Gastroesophageal sphincter (tissue), 3 donors: ENCODE measurements around the gene RPS6KA6.

Experiments
- EP300 ChIP-seq: sonication (generic); formaldehyde crosslinking; IDR thresholded peaks from one replicate; pipeline ENCODE4 v1.6.1; 2017; ENCODE audit warnings: antibody characterized with exemption, mild to moderate bottlenecking
- POLR2A ChIP-seq, 2 donors: fragments of 450-650 bp; IDR thresholded peaks; one replicate each; pipeline ENCODE4 v1.6.1; 2017; ENCODE audit warnings: antibody characterized with exemption in 2 of 2, mild to moderate bottlenecking in 2 of 2, moderate library complexity in 1 of 2
- POLR2AphosphoS5 ChIP-seq: sonication (generic); formaldehyde crosslinking; IDR thresholded peaks from one replicate; pipeline ENCODE4 v1.6.1; 2017; ENCODE audit warnings: antibody characterized with exemption
- TF ChIP-seq, protein P1 (sequence below), 4 experiments: fragments of 200-600 bp in 2 of 4; fragments of 450-650 bp in 2 of 4; sonication (generic) in 1 of 4; IDR thresholded peaks; one replicate each; pipeline ENCODE4 v1.5.1; 2017 to 2019; ENCODE audit warnings: antibody characterized with exemption in 4 of 4, mild to moderate bottlenecking in 2 of 4, moderate library complexity in 2 of 4

DNA sequence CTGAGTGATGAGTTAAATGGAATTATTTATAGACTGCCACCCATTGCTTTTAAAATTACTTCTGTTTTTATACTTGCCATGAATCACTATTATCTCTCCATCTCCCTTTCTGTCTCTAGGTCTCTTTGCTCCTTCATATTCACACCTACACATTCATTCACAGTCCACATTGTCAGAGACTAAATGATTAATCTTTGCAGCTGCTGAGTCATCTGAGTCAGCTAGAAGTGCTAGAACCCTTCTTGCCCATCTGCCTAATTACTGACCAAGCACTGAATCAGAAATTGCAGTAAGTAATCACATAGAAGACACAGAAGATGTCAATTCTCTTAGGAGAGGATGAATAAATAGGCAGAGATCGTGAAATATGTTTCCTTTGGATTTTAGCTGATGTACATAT is 31.6 kb upstream of the RPS6KA6 start:
- TF ChIP-seq, protein P1, sequence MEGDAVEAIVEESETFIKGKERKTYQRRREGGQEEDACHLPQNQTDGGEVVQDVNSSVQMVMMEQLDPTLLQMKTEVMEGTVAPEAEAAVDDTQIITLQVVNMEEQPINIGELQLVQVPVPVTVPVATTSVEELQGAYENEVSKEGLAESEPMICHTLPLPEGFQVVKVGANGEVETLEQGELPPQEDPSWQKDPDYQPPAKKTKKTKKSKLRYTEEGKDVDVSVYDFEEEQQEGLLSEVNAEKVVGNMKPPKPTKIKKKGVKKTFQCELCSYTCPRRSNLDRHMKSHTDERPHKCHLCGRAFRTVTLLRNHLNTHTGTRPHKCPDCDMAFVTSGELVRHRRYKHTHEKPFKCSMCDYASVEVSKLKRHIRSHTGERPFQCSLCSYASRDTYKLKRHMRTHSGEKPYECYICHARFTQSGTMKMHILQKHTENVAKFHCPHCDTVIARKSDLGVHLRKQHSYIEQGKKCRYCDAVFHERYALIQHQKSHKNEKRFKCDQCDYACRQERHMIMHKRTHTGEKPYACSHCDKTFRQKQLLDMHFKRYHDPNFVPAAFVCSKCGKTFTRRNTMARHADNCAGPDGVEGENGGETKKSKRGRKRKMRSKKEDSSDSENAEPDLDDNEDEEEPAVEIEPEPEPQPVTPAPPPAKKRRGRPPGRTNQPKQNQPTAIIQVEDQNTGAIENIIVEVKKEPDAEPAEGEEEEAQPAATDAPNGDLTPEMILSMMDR (IDR thresholded peaks at IDR 0.05): no peak
- TF ChIP-seq POLR2A (IDR thresholded peaks at IDR 0.05) (no peak), POLR2AphosphoS5 (no peak), EP300 (no peak)
